ENCODE results near the gene SAMD1. TPM values are rescaled to one million over a fixed set of nuclear protein-coding genes. Genes with fewer than 3 reads are reported as not detected.

The SAMD1 gene
- total and polyA plus RNA-seq, 9 of the 15 experiments (the other 6 are each of a cell fraction or from before 2014, with no cell fraction given): 2.9 to 96.0 (median 43.5) TPM

GRCh38 chr19:14135985-14136508 lies 45.5 kb upstream of the SAMD1 start (continued):
- TF ChIP-seq MXD1 (CRISPR knock-in tag; IDR thresholded peaks at IDR 0.05; ENCODE audit: borderline replicate concordance, poor library complexity, severe bottlenecking) (no peak), ZNF511 (CRISPR knock-in tag; IDR thresholded peaks at IDR 0.05) (peak; percentile 25; the same call in 1 of the 2 replicates), ARID4B (CRISPR knock-in tag; IDR thresholded peaks at IDR 0.05) (peak; percentile 73; the same call in 1 of the 2 replicates), NFIC (IDR thresholded peaks at IDR 0.05) (0 out of 2 replicates have a peak, but pooled peaks have one; percentile 5), ZNF695 (CRISPR knock-in tag; IDR thresholded peaks at IDR 0.05) (no peak), ZBTB7A (IDR thresholded peaks at IDR 0.05; ENCODE audit: borderline replicate concordance, control insufficient read depth, low read depth, low read length) (peak; percentile 79; the same call in 1 of the 2 replicates), RBBP5 (IDR thresholded peaks at IDR 0.05; ENCODE audit: borderline replicate concordance, insufficient read depth, low read length, poor library complexity, severe bottlenecking) (peak; percentile 59), LCOR (CRISPR knock-in tag; IDR thresholded peaks at IDR 0.05) (peak; percentile 57; the same call in 1 of the 2 replicates), POLR2G (IDR thresholded peaks at IDR 0.05; ENCODE audit: low read depth, low read length) (peak; percentile 99), ZNF589 (CRISPR knock-in tag; IDR thresholded peaks at IDR 0.05; ENCODE audit: low read depth) (0 out of 2 replicates have a peak, but pooled peaks have one; percentile 15), PHF8 (IDR thresholded peaks at IDR 0.05; ENCODE audit: borderline replicate concordance, low read length) (peak; percentile 83; the same call in 1 of the 2 replicates), KAT7 (CRISPR knock-in tag; IDR thresholded peaks at IDR 0.05; ENCODE audit: borderline replicate concordance) (0 out of 2 replicates have a peak, but pooled peaks have one; percentile 29), ZNF766 (CRISPR knock-in tag; conservative IDR thresholded peaks at IDR 0.05) (0 out of 2 replicates have a peak, but pooled peaks have one; percentile 18), SAFB (IDR thresholded peaks at IDR 0.05; ENCODE audit: borderline replicate concordance, low read depth, low read length) (peak; percentile 54; the same call in 1 of the 2 replicates), DPF2 (IDR thresholded peaks at IDR 0.05) (no peak), FIP1L1 (IDR thresholded peaks at IDR 0.05; ENCODE audit: low read depth, low read length, poor library complexity, severe bottlenecking) (peak; percentile 80), THAP12 (CRISPR knock-in tag; IDR thresholded peaks at IDR 0.05) (peak; percentile 84)
